Glomerular endothelial cell (primary cell): Measurements from ENCODE around the gene CYTH1. TPM values are rescaled to one million over a fixed set of nuclear protein-coding genes. Genes with fewer than 3 reads are reported as not detected.

Experiments used
- DNase-seq: peaks from one replicate; pipeline ENCODE4 v3.0.0-alpha.2; 2011; ENCODE audit warnings: low read depth, low spot score; ENCODE audit errors: extremely low read depth
- total RNA-seq: library from RNA; depleted of rRNA; stranded (reverse); fragments of >200 nt; gene quantifications from 2 replicates; pipeline ENCODE4 v1.2.3, GENCODE V29; 2015

CYTH1 gene
- total RNA-seq, 1 donor from 2014 or later, result 61.6 TPM

DNA sequence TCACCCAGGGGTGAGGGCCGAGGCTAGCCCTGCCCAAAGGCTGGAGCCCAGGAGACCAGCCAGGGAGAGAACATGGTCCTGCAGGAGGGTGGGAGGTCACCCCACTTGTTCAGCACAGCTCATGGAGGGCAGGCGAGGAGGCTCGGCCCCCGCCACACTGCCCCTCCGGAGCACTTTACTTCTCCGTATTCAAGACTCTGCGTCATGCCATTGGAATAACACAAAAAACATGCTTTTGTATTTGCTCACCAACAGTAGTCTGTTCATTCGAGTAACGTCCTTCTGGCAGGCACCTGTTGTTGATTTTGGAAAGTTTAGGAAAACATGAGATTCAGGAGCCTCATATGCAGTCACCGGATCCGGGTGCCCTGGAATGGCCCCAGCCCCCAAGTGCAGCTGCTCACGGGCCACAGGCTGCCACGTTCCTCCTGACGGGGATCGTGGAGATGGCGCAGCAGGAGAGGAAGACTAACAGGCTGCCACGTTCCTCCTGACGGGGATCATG, 123.7 kb downstream of the CYTH1 start:
- no peak for DNase-seq

DNA sequence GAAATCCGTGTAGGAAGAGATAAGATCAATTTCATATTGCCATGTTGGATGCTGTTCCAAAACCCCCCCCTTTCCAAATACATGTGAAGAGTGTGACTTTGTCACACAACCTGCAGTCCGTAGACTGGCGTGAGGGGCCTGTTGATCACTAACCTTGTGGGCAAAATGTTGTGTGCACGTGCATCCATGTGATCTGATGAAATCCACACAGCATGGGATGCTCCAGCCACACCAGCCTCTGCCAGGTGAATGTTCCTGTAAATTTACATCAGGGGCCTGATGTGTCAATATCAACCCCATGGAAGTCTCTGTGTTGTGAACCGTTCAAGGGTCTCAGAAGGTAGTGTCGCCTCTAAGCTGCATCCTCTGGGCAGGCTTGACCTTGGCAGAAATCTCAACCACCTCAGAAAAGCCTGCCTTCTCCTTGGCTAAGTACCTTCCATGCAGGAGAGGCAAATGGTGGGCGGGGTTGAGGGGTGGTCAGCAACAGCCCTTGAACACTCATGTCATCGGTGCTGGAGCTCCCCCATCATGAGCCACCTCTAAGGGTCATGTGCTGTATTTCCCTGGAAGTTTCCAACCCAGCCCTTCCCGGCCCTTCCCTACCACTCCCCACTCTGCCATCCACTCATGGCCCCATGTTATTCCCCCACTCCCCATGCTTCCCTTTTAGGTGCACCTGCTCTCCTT, 126.7 kb downstream of the CYTH1 start:
- no peak for DNase-seq

DNA sequence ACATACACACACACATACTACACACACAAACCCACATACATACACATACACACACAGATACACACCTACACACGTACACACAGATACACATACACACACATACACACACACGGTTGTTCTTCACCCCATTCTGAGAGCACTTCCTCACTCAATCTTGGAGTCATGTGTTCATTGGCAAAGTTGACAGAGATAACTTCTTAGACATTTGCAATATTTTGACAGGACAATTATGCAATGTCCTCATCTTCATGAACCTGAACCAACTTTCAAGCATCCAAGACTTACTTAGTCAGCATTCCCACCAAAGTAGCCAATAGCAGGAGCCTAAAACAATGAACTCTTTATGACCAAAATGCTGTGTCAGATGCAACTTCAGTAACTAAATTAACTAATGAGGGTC, 127.7 kb downstream of the CYTH1 start:
- DNase-seq, result no peak

DNA sequence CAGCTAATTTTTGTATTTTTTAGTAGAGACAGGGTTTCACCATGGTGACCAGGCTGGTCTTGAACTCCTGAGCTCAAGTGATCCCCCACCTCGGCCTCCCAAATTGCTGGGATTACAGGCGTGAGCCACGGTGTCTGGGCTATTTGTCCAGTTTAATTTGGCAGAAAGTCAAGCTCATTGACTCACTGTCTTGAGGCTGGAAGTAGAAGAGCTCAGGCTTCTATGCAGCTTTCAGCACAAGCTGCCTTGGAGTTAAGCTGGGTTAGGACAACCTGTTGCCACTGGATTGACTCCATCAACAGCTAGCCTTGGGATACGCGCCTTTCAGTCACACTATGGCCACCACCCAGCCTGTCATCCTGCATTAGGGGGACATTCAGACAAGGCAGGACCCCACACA, 128.7 kb downstream of the CYTH1 start:
- no peak for DNase-seq

DNA sequence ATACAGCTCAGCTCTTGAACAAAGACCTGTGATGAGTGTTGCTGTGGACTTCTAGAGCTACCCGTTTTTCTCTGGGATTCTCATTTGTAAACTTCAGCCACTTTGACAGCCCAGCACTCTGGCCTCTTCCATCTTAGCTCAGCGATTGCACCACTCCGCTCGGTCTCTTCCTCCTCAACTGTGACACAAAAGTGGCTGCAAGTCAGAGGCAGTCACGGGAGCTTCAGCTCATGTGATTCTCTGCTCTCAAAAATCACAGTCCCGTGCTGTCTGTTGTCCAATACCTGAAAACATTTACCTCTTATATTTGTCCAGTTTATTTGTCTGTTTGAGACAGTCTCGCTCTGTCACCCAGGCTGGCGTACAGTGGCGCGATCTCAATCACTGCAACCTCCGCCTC, 129.2 kb downstream of the CYTH1 start:
- no peak for DNase-seq

DNA sequence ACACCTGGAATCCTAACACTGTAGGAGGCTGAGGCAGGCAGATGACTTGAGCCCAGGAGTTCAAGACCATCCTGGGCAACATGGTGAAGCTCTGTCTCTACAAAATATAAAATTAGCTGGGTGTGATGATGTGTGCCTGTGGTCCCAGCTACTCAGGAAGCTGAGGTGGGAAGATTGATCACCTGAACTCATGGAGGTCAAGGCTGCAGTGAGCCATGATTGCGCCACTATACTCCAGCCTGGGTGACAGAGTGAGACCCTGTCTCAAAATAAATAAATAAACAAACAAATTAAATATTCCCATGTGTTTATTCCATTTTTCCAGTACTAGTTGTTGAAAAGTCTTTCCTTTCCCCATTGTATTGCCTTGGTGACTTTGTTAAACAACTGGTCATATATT, 130.0 kb downstream of the CYTH1 start:
- DNase-seq, result no peak

DNA sequence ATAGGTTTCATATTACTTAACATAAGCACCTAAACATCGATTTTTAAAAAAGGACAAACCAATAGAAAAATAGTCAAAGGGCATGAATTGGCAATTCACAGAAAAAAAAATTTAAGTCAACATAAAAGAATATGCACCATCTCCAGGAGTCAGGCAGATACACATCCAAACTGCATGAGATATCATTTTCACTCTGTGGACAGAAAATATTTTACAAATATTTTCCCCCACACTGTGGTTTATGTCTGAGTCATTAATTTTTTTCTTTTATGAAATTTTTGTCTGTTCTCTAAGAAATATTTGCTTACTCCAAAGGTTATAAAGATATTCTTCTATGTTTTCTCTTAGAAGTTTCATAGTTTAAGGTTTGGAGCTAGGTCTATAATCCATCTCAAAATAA, 130.5 kb downstream of the CYTH1 start:
- DNase-seq, result no peak

DNA sequence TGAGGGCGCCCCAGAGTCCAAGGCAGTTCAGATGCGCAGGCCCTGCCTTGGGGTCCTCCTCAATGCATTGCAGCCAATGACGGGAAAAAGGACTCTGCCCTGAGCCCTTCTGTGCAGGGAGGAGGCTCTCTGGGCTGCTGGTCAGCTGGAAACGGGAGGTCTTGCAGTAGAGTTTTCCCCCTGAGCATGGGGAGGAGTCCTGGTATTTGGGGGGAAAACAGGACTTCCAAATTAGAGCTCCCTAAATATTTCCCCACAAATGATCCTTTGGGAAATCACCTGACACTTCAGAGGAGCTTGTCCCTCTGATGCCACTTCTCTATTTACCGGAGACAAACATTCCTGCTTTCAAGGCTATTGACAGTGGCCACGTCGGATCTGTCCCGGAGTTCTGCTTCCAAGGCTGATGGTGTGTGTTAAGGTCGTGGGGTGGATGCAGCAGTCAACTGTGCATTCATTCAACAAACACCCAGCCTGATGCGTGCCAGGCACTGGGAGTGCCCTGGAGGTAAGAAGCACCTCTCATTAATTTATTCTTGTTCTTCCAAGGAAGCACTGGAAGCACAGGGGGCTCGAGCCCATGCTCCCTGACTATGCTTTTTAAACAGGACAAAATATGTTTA, 131.9 kb downstream of the CYTH1 start:
- DNase-seq, result no peak

DNA sequence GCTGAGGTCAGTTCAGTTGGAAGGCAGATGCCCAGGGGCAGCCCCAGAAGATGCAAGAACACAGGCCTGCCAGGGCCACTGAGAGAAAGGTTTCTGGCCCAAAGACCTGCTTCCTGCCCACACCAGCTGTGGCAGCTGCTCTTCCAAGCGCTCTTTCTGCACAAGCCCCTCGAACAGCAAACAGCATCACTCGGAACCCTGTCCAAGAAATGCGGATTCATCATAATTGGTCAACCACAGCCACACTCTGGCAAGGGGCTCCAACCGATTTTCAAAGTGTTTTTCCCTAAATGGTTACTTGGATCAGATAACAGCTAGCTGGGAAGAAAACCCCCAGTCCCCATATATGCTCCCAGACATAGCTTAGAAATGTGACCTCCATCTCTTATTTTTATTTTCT, 133.8 kb downstream of the CYTH1 start:
- no peak for DNase-seq

DNA sequence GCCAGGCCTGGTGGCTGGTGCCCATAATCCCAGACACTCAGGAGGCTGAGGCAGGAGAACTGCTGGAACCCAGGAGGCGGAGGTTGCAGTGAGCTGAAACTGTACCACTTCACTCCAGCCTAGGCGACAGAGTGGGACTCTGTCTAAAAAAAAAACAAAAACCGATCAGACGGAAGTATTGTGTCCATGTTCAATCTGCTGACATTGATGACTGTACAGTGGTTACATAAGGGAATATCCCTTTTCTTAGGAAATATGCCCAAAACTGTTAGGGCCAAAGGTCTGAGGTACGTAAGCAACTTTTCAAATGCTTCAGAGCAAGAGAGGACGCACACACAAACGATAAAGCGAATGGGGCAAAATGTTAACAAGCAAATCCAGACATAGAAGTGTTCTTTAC, 135.0 kb downstream of the CYTH1 start:
- DNase-seq, result no peak

DNA sequence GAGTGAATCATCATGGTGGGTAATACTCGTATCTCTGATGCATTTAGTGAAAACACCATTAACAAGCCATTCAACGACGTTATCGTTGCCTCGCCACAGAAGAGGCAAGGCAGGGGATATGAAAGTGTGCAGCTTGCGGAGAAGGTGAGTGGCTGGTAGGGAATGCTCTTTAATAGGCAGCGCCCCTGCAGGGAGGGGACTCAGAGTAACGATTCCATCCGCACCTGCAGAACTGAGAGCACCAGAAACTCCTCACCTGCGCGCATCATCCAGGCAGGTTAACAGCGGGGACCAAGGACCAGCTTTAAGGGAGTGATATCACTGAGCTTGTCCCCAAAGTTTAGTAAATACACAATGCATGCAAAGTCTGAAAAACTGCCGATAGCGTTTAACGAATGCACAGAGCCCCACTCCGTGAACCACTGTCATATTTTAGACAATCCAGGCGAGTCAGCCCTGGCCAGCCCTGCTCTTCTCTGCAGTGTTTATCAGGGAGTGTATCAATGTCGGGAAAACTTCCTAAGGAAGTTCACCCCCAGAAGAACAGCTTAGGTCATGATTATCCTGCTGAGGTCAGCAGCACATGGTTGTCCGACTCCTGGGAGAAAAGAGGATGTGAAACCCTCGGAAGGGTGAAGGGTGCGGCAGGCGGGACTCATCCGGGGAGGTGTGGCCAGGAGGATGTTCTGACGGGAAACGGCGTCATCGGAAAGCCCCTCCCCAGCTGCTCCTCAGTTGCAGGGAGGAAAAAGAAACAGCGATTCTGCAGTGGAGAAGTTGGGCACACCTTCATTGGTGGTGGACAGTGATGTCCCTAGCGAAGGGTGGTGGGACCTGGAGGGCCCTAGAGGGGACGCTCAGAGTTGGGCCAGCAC, 136.4 kb downstream of the CYTH1 start:
- no peak for DNase-seq

DNA sequence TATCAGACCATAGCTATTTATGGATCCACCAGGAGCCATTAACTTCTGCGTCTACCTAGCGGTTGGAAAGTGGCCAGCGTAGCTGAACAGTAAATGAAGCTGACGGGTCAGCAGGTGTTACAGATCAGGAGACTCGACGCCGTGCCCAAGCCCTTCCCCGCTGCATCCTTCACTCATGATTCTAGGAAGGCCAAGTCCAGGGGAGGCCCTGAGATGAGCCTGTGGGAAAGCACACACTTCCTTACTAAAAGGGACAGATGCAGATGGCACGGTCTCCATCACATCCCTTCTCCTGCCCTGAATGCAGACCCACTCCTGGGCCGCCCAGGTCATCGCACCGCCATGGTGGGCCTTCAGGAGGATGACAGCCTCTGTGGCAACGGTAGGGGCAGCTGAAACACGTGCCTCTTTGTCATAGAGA, 137.1 kb downstream of the CYTH1 start:
- DNase-seq, result no peak

DNA sequence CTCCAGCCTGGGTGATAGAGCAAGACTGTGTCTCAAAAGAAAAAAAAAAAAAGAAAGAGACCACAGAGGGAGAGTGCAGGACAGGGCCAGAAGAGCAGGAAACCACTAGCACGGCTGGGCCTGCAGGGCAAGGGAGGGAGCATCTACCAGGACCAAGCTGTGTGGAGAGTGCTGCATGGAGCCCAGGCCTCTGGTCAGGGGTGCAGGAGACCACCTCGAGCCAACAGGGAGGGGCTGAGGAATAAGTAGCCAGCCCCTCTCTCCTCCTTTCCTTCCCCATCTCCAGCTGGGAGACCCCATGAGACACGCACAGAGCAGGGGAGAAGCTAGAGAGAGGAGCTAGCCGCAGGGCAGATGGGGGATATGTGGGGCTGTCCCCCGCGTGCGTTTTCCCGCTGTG, 137.8 kb downstream of the CYTH1 start:
- no peak for DNase-seq

DNA sequence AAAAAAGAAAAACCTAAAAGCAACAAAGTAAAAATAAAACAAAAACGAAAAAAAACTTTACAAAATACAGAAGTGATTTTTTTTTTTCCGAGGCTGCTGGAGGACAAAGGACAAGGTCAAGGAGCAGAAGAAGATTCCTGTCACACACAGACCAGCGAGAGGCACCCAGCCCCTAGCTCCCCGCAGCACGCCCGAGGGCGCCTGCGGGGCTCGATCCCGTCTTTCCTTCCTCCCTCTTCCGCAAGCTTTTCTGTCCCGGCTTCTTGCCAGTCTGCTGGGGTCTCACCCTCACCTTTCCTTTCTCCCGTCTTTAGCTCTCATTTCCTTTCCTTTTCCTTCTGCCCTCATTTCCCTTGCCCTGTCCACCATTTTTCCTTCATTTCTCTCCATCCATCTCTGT, 138.7 kb downstream of the CYTH1 start:
- DNase-seq, result no peak

DNA sequence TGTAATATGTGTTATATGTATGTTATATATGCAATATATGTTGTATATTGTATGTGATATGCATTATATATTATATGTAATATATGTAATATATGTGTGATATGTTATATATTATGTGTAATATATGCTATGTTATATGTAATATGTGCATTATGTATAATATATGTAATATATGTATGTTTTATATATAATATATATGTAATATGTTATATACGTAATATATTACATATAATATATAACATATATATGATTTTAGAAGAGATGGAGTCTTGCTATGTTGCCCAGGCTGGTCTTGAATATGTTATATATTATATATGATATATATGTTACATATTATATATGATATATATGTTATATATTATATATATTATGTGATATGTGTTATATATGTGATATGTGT, 139.4 kb downstream of the CYTH1 start:
- no peak for DNase-seq

DNA sequence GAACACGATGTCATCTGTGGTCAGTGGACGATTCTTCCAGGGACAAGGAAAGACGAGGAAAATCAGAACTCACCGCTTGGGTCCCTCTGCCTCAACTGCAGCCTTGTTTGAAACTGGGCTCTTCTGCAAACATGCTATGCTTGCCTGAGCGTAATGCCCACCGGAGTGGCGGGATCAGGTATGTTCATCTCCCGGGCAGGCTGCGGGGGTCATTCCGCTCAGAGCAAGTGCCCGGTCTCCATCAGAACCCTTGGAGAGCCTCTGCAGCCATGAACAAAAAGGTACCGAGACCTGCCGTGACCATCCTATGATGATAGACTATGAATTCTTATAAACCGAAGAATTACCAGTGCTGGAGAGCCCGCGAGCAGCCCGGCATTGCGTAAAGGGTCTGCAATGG, 140.4 kb downstream of the CYTH1 start:
- DNase-seq, result no peak

DNA sequence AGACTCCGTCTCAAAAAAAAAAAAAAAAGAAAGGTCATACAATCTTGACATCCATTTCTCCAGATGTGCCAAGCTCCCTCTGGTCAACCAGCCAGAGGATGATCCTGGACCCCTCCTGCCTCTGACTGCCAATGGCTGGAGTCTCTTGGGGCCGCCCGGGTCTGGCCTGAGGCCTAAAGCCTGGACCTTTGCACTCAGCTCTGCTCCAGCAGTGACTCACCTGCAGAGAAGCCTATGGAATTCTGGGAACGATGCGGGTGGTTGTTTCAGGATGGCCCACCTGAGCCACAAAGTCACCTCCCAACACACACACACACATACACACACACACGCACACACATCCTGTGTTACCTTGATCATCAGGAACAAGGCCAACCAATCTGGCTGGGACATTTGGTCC, 140.8 kb downstream of the CYTH1 start:
- no peak for DNase-seq

DNA sequence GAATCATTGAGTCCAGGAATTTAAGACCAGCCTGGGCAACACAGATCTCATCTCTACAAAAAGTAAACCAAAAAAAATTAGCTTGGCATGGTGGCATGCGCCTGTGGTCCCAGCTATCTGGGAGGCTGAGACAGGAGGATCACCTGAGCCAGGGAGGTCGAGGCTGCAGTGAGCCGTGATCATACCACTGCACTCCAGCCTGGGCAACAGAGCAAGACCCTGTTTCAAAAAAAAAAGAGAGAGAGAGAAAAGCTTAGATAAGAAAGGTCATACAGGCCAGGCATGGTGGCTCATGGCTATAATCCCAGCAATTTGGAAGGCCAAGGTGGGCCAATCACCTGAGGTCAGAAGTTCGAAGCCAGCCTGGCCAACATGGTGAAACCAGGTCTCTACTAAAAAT, 141.4 kb downstream of the CYTH1 start:
- DNase-seq, result no peak

DNA sequence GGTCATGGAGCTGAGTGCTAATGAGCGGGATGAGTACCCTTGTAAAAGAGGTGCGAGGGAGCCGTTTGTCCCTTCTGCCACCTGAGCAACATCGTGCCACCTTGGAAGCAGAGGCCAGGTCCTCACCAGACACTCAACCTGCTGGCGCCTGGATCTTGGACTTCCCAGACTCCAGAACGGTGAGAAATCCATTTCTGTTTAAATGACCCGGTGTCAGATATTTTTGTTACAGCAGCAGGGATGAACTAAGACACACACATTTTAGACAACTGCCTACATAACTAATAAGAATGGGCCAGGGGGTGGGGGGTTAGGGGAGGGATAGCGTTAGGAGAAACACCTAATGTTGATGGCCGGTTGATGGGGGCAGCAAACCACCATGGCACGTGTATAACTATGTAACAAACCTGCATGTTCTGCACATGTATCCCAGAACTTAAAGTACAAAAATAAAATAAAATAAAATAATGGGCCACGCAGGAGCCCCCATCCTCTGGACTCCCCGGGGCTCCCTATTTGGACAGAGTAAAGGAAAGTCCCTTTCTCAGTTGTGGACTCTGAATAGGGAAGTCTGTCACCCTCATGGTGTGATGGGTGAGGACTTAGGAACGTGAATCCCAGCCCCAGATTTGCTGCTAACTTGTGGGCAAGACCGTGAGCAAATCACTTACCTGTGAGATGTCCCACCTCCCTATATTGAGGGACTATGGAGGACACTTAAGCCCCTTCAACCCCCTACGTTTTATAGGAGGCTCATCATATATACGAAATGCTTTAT, 144.2 kb downstream of the CYTH1 start:
- DNase-seq, result no peak

DNA sequence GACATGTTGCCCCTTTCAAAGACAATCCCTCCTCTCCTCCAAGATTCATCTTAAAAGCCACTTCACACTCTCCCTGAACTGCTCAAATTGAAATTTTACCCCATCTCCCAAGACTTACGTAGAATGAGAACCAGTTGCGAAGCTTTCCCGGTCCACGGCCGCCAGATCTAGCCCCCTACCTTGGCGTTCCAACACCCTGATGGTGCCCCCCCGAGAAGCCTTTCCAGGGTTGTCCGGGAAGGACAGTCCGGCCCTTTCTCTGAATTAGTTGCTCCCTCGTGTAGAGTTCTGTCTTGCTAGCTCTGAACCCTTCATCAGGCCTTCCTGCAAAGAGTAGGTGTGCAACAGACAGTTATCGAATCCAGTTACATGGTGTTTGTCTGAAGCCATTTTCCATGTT, 144.9 kb downstream of the CYTH1 start:
- no peak for DNase-seq

DNA sequence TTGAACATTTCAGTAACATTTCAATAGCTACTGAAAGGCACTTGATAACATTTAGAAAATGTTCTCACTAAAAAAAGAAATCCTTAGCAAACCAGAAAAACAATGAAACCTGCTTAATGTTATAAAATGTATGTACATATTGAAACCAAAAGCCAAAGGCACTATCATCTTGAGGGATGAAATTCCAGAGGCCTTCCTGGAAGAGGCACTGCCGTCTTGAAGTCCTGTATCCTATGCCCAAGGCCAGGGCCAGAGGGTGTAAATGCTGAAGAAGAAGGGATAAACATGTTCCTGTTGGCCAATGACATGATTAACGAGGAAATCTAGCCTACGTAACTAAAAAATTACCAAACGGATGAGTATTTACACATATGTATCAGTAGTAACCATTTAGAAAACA, 147.9 kb downstream of the CYTH1 start:
- DNase-seq, result no peak
